ENCODE results near the gene OPCML.

Gene OPCML

GRCh38 chr11:132935383-132935782, 596.9 kb downstream of the OPCML start:
- DNase-seq (ENCODE audit: low spot score) = no peak

GRCh38 chr11:132933703-132934102, 598.6 kb downstream of the OPCML start:
- DNase-seq (ENCODE audit: low spot score) = no peak

- DNase-seq (ENCODE audit: low spot score) = no peak
These were observed 606.4 kb downstream of the OPCML start for GRCh38 chr11:132925825-132926469.

- no peak for DNase-seq (ENCODE audit: low spot score)
These were observed 610.7 kb downstream of the OPCML start for GRCh38 chr11:132921597-132921996.

- no peak for DNase-seq (ENCODE audit: low spot score)
These were observed 611.7 kb downstream of the OPCML start for GRCh38 chr11:132920451-132921096.

- DNase-seq (ENCODE audit: low spot score) = no peak
These were observed 617.7 kb downstream of the OPCML start for GRCh38 chr11:132914600-132914999.

GRCh38 chr11:132913886-132914285, 618.4 kb downstream of the OPCML start:
- DNase-seq (ENCODE audit: low spot score) = no peak

GRCh38 chr11:132913295-132913694, 619.0 kb downstream of the OPCML start:
- no peak for DNase-seq (ENCODE audit: low spot score)

GRCh38 chr11:132911186-132911585, 621.1 kb downstream of the OPCML start:
- DNase-seq (ENCODE audit: low spot score) = no peak

- no peak for DNase-seq (ENCODE audit: low spot score)
These were observed 622.1 kb downstream of the OPCML start for GRCh38 chr11:132910011-132910760.

GRCh38 chr11:132909021-132909606, 623.2 kb downstream of the OPCML start:
- DNase-seq (ENCODE audit: low spot score) = no peak

- DNase-seq (ENCODE audit: low spot score) = no peak
These were observed 623.9 kb downstream of the OPCML start for GRCh38 chr11:132908414-132908810.

GRCh38 chr11:132907651-132908413, 624.5 kb downstream of the OPCML start:
- no peak for DNase-seq (ENCODE audit: low spot score)

- no peak for DNase-seq (ENCODE audit: low spot score)
These were observed 627.7 kb downstream of the OPCML start for GRCh38 chr11:132904607-132905006.

- no peak for DNase-seq (ENCODE audit: low spot score)
These were observed 628.2 kb downstream of the OPCML start for GRCh38 chr11:132904091-132904490.

GRCh38 chr11:132901638-132902471, 630.4 kb downstream of the OPCML start:
- no peak for DNase-seq (ENCODE audit: low spot score)

- DNase-seq (ENCODE audit: low spot score) = no peak
These were observed 633.6 kb downstream of the OPCML start for GRCh38 chr11:132898676-132899075.

GRCh38 chr11:132898021-132898420, 634.3 kb downstream of the OPCML start:
- no peak for DNase-seq (ENCODE audit: low spot score)

GRCh38 chr11:132895340-132895739, 637.0 kb downstream of the OPCML start:
- DNase-seq (ENCODE audit: low spot score) = no peak

- DNase-seq (ENCODE audit: low spot score) = no peak
These were observed 637.7 kb downstream of the OPCML start for GRCh38 chr11:132894606-132895005.

GRCh38 chr11:132892876-132893275, 639.4 kb downstream of the OPCML start:
- DNase-seq (ENCODE audit: low spot score) = no peak

Data from HuH-7 (cell line).